H9 (cell line): Measurements from ENCODE around the gene ZNF749. TPM values are rescaled to one million over a fixed set of nuclear protein-coding genes. Genes with fewer than 3 reads are reported as not detected.

Experiments used
- DNase-seq: peaks from one replicate; pipeline ENCODE4 v3.0.0-alpha.2; 2017
- H2AFZ ChIP-seq: one replicate; pipeline ENCODE4 v1.6.1; 2013; ENCODE audit warnings: mild to moderate bottlenecking, low read length, control low read depth, moderate library complexity
- H2AK5ac ChIP-seq: 2 replicates; pipeline ENCODE4 v1.6.1; 2013; ENCODE audit warnings: low read length, control low read depth, mixed read lengths; ENCODE audit not compliant: insufficient read length
- H2BK120ac ChIP-seq: one replicate; pipeline ENCODE4 v1.6.1; 2013; ENCODE audit warnings: low read depth, mild to moderate bottlenecking, low read length, control low read depth, inconsistent platforms; ENCODE audit not compliant: poor library complexity, severe bottlenecking
- H2BK12ac ChIP-seq: 2 replicates; pipeline ENCODE4 v1.6.1; 2013; ENCODE audit warnings: low read length, control low read depth, mixed read lengths, low read depth; ENCODE audit not compliant: insufficient read length
- H2BK15ac ChIP-seq: 2 replicates; pipeline ENCODE4 v1.6.1; 2013; ENCODE audit warnings: low read depth, low read length, control low read depth
- H2BK20ac ChIP-seq: one replicate; pipeline ENCODE4 v1.6.1; 2013; ENCODE audit warnings: low read depth, mild to moderate bottlenecking, low read length, control low read depth, inconsistent platforms; ENCODE audit not compliant: poor library complexity, severe bottlenecking
- H2BK5ac ChIP-seq: 2 replicates; pipeline ENCODE4 v1.6.1; 2013; ENCODE audit warnings: low read length, control low read depth, mixed read lengths; ENCODE audit not compliant: insufficient read length
- H3K14ac ChIP-seq: 2 replicates; pipeline ENCODE4 v1.6.1; 2013; ENCODE audit warnings: low read length, control low read depth; ENCODE audit not compliant: insufficient read depth
- H3K18ac ChIP-seq: 2 replicates; pipeline ENCODE4 v1.6.1; 2013; ENCODE audit warnings: low read depth, mild to moderate bottlenecking, mixed read lengths, low read length, control low read depth; ENCODE audit not compliant: insufficient read length
- H3K23ac ChIP-seq: 2 replicates; pipeline ENCODE4 v1.6.1; 2013; ENCODE audit warnings: low read length, control low read depth, mixed read lengths, low read depth; ENCODE audit not compliant: insufficient read length
- H3K23me2 ChIP-seq: 2 replicates; pipeline ENCODE4 v1.6.1; 2013; ENCODE audit warnings: low read depth, mild to moderate bottlenecking, mixed read lengths, low read length, control low read depth; ENCODE audit not compliant: insufficient read length, poor library complexity, severe bottlenecking
- H3K27ac ChIP-seq: 2 replicates; pipeline ENCODE4 v1.5.1; 2013; ENCODE audit warnings: low read length, control low read depth, mixed read lengths, low read depth; ENCODE audit not compliant: insufficient read length
- H3K27me3 ChIP-seq: 2 replicates; pipeline ENCODE4 v1.6.1; 2013; ENCODE audit warnings: low read length, control low read depth, inconsistent platforms; ENCODE audit not compliant: insufficient read depth
- H3K4ac ChIP-seq: 2 replicates; pipeline ENCODE4 v1.6.1; 2013; ENCODE audit warnings: low read depth, mild to moderate bottlenecking, control low read depth, inconsistent platforms, low read length, moderate library complexity
- H3K4me1 ChIP-seq: 2 replicates; pipeline ENCODE4 v1.6.1; 2013; ENCODE audit warnings: low read length, control low read depth, inconsistent platforms; ENCODE audit not compliant: insufficient read depth
- H3K4me2 ChIP-seq: 2 replicates; pipeline ENCODE4 v1.6.1; 2013; ENCODE audit warnings: low read length, control low read depth, mixed read lengths; ENCODE audit not compliant: insufficient read length, insufficient read depth
- H3K56ac ChIP-seq: 2 replicates; pipeline ENCODE4 v1.6.1; 2013; ENCODE audit warnings: low read depth, mild to moderate bottlenecking, mixed read lengths, low read length, control low read depth; ENCODE audit not compliant: insufficient read length
- H3K79me1 ChIP-seq: 2 replicates; pipeline ENCODE4 v1.6.1; 2013; ENCODE audit warnings: low read depth, mild to moderate bottlenecking, moderate library complexity, low read length, control low read depth, inconsistent platforms; ENCODE audit not compliant: insufficient read depth, poor library complexity, severe bottlenecking
- H3K79me2 ChIP-seq: 2 replicates; pipeline ENCODE4 v1.6.1; 2013; ENCODE audit warnings: low read length, control low read depth, inconsistent platforms; ENCODE audit not compliant: insufficient read depth
- H3K9ac ChIP-seq: 2 replicates; pipeline ENCODE4 v1.6.1; 2013; ENCODE audit warnings: low read length, control low read depth, mixed read lengths; ENCODE audit not compliant: insufficient read length; ENCODE audit errors: extremely low read depth
- H3K9me3 ChIP-seq: one replicate; pipeline ENCODE4 v1.6.1; 2013; ENCODE audit warnings: low read depth, low read length, inconsistent platforms; ENCODE audit not compliant: control insufficient read depth
- H3T11ph ChIP-seq: one replicate; pipeline ENCODE4 v1.6.1; 2013; ENCODE audit warnings: mild to moderate bottlenecking, low read length, control low read depth, inconsistent platforms
- H4K20me1 ChIP-seq: one replicate; pipeline ENCODE4 v1.6.1; 2013; ENCODE audit not compliant: control insufficient read depth, insufficient read length, insufficient read depth
- H4K5ac ChIP-seq: 2 replicates; pipeline ENCODE4 v1.6.1; 2013; ENCODE audit warnings: low read depth, mild to moderate bottlenecking, mixed read lengths, low read length, control low read depth; ENCODE audit not compliant: insufficient read length
- H4K8ac ChIP-seq: replicated peaks from 2 replicates; pipeline ENCODE4 v1.6.1; 2013; ENCODE audit warnings: low read length, control low read depth, mixed read lengths, low read depth; ENCODE audit not compliant: insufficient read length
- H4K91ac ChIP-seq: 2 replicates; pipeline ENCODE4 v1.6.1; 2013; ENCODE audit warnings: low read depth, mild to moderate bottlenecking, moderate library complexity, mixed read lengths, low read length, control low read depth; ENCODE audit not compliant: insufficient read length
- H3K27ac Mint-ChIP-seq, 3 experiments: 2 replicates in 2 of 3; 3 replicates in 1 of 3; pipeline ENCODE4 v1.8.0; 2020 to 2021; ENCODE audit warnings: mixed read lengths in 3 of 3, mild to moderate bottlenecking in 1 of 3, moderate library complexity in 1 of 3
- H3K27me3 Mint-ChIP-seq: 2 replicates; pipeline ENCODE4 v1.8.0; 2021; ENCODE audit warnings: low read depth, mild to moderate bottlenecking, moderate library complexity, mixed read lengths
- H3K36me3 Mint-ChIP-seq, 3 experiments: 2 replicates in 2 of 3; 3 replicates in 1 of 3; pipeline ENCODE4 v1.8.0; 2020 to 2021; ENCODE audit warnings: low read depth in 3 of 3, mixed read lengths in 3 of 3; ENCODE audit not compliant: insufficient read depth in 1 of 3
- H3K4me1 Mint-ChIP-seq, 2 experiments: 2 replicates each; pipeline ENCODE4 v1.8.0; 2020; ENCODE audit warnings: mixed read lengths in 2 of 2
- H3K4me3 Mint-ChIP-seq, 2 experiments: 2 replicates in 1 of 2; 3 replicates in 1 of 2; pipeline ENCODE4 v1.8.0; 2020 to 2021; ENCODE audit warnings: mild to moderate bottlenecking in 2 of 2, mixed read lengths in 2 of 2, moderate library complexity in 1 of 2
- H3K9me3 Mint-ChIP-seq, 2 experiments: 2 replicates in 1 of 2; 3 replicates in 1 of 2; pipeline ENCODE4 v1.8.0; 2020; ENCODE audit warnings: mild to moderate bottlenecking in 2 of 2, mixed read lengths in 2 of 2, moderate library complexity in 1 of 2
- WGBS: extraction: QIAGEN DNeasy Blood & Tissue Kit; methylation state at CpG from one replicate; pipeline ENCODE4 v1.1.7; 2013; ENCODE audit warnings: missing lambda C conversion rate, low lambda C conversion rate, mixed read lengths; ENCODE audit not compliant: insufficient read length; ENCODE audit errors: extremely low coverage; 5-methylcytosine and 5-hydroxymethylcytosine counted together
- total RNA-seq: library from RNA; stranded (reverse); gene quantifications from 2 replicates; pipeline ENCODE4 v1.2.1, GENCODE V29; 2021
- TF ChIP-seq, protein P1 (sequence below): fragments of 200-600 bp; sonication (generic); conservative IDR thresholded peaks from 3 replicates; pipeline ENCODE4 v1.8.0; 2021; ENCODE audit warnings: antibody characterized with exemption, mild to moderate bottlenecking

ZNF749 gene
- total RNA-seq, 1 experiment from 2014 or later = 25.0 TPM

DNA sequence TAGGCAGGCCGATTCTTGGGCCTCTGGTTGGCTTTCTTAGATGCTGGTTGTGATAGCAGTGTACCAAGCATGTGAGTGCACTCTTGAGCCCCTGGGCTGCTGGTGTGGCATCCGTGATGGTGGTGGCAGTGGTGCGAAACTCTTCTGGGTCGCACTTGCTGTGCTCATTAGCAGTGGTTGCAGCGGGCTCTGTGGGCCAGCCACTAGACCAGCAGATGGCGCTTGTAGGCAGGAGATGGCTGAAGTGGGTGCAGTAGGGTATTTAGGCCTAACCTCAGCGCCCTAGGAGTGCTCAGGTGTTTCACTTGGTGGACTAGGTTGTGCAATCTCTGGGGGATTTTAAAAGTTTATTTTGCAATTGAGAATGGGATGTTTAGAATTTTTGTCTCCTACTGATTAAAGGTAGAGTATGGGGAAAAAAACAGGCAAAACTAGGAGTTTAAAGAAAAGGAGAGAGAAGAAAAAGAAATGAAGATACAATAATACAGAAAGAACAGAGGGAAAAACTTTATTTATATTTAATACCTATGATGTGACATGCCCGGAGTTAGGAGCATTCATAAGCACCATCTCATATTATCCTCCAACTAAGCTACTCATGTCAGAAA lies 28.5 kb upstream of the ZNF749 start:
- Mint-ChIP-seq H3K27ac (no peak overlapping the region), H3K27me3 (no peaks in the 10 kb centered on the region; the same call in none of the 2 replicates), H3K4me3 (peak overlapping the region in 1 of 2 experiments; percentile 4; a peak in 2 of 5 replicates), H3K4me1 (peaks cover 7 to 8% of the 10 kb centered on the region in 2 experiments), H3K9me3 (peaks cover 3 to 10% of the 10 kb centered on the region in 2 experiments; a peak in 4 of 5 replicates), H3K36me3 (peaks cover 0 to 4% (median 0%) of the 10 kb centered on the region in 3 experiments; a peak in 2 of 7 replicates)
- DNase-seq = peak; percentile 91
- Histone ChIP-seq H3K4ac (no peak overlapping the region), H3K79me1 (no peaks in the 10 kb centered on the region), H3K27me3 (no peaks in the 10 kb centered on the region), H3K18ac (no peak overlapping the region), H3K27ac (no peak overlapping the region), H2BK5ac (no peak overlapping the region), H2BK120ac (no peak overlapping the region), H3K9ac (no peak overlapping the region), H3K23me2 (peaks cover 8% of the 10 kb centered on the region), H2BK20ac (no peak overlapping the region), H3K56ac (no peak overlapping the region), H4K5ac (no peak overlapping the region), H4K20me1 (no peaks in the 10 kb centered on the region), H2AFZ (no peak overlapping the region), H4K8ac (no peak overlapping the region), H3T11ph (no peak overlapping the region), H3K9me3 (no peaks in the 10 kb centered on the region), H3K14ac (no peak overlapping the region), H2BK15ac (no peak overlapping the region), H3K79me2 (no peaks in the 10 kb centered on the region; the same call in 1 of the 2 replicates), H3K4me1 (peaks cover 2% of the 10 kb centered on the region; the same call in 1 of the 2 replicates), H2AK5ac (no peak overlapping the region), H4K91ac (no peak overlapping the region), H3K4me2 (no peak overlapping the region), H2BK12ac (no peak overlapping the region), H3K23ac (no peak overlapping the region)
- no CpG with 5 or more reads among the region's 8 CpGs for WGBS
- TF ChIP-seq, protein P1, sequence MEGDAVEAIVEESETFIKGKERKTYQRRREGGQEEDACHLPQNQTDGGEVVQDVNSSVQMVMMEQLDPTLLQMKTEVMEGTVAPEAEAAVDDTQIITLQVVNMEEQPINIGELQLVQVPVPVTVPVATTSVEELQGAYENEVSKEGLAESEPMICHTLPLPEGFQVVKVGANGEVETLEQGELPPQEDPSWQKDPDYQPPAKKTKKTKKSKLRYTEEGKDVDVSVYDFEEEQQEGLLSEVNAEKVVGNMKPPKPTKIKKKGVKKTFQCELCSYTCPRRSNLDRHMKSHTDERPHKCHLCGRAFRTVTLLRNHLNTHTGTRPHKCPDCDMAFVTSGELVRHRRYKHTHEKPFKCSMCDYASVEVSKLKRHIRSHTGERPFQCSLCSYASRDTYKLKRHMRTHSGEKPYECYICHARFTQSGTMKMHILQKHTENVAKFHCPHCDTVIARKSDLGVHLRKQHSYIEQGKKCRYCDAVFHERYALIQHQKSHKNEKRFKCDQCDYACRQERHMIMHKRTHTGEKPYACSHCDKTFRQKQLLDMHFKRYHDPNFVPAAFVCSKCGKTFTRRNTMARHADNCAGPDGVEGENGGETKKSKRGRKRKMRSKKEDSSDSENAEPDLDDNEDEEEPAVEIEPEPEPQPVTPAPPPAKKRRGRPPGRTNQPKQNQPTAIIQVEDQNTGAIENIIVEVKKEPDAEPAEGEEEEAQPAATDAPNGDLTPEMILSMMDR = peak; percentile 90
